Stimulated activated CD8-positive, alpha-beta memory T cell treated with anti-CD3 and anti-CD28 coated beads, Interleukin-15, amount 100 ng/mL, for 4 hours (primary cell): ENCODE data around the gene ACTR6.
"Not testable (repeated sequence)": the region's sequence is repeated elsewhere in the genome, so short reads cannot be mapped to it uniquely, and the experiment has no call there.

Source experiments
- DNase-seq, 2 donors: peaks; one replicate each; pipeline ENCODE4 v3.0.0-alpha.2; 2020; ENCODE audit warnings: low read depth in 2 of 2

The ACTR6 gene

DNA sequence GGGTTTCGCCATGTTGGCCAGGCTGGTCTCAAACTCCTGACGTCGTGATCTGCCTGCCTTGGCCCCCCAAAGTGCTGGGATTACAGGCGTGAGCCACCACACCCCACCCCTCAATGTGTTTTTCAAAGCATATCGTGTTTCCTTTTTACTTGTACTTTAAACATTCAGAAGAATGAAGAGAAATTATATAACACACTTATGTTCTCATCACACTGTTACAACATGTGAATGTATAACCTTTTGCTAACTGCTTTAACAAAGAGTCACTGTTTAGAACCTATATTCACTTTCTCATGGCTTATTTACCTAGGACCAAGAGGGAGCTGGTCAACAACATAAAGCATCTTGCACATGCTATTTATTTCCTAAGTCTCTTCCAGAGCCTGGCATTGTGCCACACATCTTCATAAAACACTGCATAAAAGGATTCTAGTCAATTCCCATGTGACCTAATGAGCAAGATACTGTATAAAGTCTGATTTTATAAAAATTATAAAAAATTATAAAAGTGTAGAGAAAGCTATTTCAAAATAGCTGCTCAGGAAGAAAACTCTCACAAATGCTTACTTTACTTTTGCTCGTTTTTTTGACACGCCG lies 16.0 kb upstream of the ACTR6 start:
- DNase-seq = no peak

- no peak for DNase-seq
Measured at GRCh38 chr12:100185361-100185894, 15.2 kb upstream of the ACTR6 start.

DNA sequence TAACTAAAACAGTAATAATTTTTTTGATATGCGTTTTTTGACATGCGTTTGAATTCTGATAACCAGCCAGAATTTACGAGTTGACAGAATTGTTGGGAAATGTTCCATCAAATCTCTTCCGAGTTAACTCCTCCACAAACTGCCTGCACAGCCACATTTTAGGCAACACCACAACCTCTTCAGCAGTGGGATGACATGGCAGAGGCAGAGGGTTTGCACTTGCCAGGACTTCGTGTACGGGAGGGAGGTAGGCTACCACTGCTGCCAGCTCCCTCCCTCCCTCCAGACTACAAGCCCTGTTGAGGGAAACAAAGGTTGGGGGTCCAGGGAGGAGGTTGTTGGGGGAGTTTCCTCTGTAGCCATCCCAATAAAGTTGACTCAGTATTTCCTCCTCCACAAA lies 14.5 kb upstream of the ACTR6 start:
- no peak for DNase-seq

DNA sequence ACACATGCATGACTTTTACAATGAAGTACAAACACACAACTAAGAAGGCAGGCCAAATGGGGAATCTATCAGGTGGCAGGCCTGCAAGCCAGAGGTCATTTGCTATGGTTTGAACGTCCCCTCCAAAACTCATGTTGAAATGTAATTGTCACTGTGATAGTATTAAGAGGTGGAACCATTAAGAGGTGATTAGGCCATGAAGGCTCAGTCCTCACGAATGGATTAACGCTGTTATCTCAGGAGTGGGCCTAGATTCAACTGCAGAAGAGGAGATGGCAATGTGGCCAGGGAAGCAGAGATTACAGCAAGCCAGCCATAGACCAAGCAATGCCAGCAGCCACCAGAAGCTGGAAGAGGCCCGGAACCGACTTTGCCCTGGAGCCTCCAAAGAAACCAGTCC lies 13.5 kb upstream of the ACTR6 start:
- no peak for DNase-seq

GRCh38 chr12:100187857-100188519 lies 12.6 kb upstream of the ACTR6 start:
- DNase-seq = no peak

DNA sequence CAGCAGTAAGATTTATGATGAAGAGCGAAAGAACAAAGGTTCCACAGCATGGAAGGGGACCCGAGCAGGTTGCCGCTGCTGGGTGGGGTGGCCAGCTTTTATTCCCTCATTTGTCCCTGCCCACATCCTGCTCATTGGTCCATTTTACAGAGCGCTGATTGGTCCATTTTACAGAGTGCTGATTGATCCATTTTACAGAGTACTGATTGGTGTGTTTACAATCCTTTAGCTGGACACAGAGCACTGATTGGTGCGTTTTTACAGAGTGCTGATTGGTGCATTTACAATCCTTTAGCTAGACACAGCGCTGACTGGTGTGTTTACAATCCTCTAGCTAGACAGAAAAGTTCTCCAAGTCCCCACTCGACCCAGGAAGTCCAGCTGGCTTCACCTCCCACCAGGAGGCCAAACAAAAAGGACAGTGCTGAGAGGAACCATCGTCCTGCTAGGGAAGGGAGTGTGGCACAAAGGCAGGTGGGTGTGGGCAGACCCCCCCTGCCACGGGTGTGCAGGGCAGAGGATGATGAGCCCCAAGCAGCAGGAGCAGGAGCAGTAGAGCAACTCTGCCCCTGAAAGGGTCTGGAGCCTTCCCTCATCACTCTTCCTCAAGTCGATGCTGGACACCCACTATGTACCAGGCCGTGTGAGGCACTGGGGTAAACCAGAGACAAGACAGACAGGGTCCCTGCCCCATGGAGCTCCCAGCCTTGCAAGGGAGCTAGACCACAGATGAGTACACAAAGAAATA lies 11.6 kb upstream of the ACTR6 start:
- not testable (repeated sequence) for DNase-seq

GRCh38 chr12:100189636-100190394 lies 10.8 kb upstream of the ACTR6 start:
- DNase-seq = no peak

- DNase-seq = no peak
Measured at GRCh38 chr12:100193085-100193484, 7.5 kb upstream of the ACTR6 start.

GRCh38 chr12:100197486-100197885 lies 3.1 kb upstream of the ACTR6 start:
- no peak for DNase-seq

DNA sequence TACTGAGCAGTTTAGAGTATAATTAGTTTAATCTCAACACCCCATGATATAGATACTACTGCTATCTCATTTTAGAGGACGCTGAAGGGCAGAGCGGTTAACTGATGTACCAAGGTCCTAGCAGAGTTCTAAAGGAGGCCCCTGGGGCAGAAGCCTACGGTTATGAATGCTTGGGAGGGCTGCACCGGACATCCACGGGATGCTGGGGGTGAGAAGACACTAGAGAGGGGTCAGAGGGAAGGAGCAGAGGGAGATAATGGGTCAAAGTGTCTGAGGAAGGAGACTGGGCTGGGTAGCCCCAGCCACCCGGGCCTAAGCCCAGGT lies 1.6 kb upstream of the ACTR6 start:
- DNase-seq = no peak

DNA sequence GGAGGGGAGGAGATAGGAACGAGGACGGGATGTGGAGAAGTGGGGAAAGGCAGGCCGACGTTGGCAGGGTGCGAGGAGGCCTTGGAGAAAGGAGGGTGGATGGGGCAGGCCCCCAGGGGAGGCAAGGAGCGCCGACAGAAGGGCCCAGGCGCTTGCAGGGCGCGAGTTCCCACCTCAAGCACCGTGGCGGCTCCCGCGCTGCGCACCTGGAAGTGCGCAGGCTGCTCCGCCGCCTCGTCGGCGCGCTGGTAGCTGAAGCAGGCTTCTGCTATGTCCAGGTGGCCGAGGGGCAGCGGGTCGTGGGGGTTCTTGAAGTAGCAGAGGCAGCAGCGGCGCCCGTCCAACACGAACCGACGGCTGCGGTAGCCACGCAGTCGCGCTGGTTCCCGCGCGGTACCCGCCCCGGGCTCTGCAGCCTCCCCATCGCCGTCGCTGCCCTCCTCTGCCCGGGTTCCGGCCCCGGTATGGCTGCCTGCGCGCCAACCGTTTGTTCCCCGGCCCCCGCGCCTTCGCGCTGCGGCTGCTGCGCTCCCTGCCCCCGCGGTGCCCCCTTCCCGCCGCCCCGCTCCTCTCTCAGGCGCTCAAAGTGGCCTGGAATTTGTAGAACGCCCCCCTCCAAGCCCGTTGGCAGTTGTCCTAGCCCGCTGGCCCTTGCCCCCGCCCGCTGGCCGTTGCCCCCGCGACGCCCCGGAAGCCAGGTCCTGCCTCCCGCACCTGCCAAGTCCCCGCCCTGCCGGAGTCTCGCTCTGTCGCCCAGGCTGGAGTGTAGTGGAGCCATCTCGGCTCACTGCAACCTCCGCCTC lies 1.1 kb upstream of the ACTR6 start:
- peak; percentile 48 to 51 for DNase-seq

- DNase-seq = no peak
Measured at GRCh38 chr12:100201604-100202423, 1.2 kb downstream of the ACTR6 start.

DNA sequence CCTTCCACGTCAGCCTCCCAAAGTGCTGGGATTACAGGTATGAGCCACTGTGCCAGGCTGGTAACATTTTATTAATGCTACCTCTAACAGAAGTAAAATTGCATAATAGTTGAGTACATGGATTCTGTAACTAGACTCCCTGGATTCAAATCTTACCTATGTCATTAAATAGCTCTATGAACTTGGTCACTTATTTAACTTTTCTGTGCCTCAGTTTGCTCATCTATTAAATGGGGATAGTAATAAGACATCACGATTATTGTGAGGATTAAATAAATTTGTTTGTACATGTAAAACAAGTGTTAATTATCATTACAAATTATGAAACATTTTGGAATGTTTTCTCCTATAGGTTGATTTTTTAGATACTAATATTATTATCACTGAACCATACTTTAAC lies 6.7 kb downstream of the ACTR6 start:
- DNase-seq = no peak

- no peak for DNase-seq
Measured at GRCh38 chr12:100208834-100209233, 8.2 kb downstream of the ACTR6 start.

DNA sequence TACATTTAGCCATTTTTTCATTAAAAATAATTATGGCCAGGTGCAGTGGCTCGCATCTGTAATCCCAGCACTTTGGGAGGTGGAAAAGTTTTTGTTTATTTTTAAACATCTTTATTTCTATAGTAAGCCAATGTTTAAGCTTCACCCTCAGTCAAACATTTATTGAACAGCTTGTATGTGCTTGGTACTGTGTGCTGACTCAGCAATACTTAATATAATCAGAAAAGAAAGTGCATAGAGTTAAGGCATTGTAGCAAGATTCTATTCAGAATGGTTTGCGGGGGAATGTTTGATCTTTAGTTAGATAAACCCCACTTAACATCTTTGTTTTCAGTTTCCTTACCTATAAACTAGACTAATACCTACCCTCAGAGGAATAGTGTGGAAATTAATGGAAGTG lies 11.1 kb downstream of the ACTR6 start:
- no peak for DNase-seq

DNA sequence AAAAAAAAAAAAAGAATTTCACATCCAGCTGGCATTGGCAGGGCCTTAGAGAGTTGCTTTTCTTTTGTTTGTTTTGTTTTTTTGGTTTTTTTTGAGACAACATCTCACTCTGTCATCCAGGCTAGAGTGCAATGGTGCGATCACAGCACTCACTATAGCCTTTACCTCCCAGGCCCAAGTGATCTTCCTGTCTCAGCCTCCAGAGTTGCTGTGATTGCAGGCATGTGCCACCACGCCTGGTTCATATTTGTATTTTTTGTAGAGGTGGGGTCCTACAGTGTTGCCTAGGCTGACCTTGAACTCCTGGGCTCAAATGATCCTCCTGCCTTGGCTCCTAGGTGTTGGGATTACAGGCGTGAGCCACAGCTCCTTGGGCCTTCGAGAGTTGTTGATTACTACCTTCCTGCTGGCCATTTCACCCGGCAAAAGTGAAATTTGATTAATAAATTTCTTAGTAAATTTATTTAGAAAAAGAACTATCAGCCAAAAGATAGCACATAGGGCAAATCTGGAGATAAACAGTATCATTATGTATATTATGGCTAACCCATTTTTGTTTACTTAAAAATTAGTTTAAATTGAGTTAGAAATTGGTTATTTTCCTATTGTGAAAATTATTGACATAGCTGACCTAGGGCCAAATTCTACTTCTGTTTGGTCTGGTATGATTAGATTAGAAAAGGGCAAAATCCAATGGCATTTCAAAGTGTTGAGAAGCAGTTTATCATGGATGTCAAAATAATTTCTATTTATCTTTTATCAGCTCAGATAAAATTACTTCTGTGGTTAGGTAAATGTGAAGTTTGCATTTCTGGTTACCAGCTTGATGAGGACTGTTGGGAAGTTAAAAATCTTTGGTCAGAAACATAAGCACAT lies 12.6 kb downstream of the ACTR6 start:
- no peak for DNase-seq

DNA sequence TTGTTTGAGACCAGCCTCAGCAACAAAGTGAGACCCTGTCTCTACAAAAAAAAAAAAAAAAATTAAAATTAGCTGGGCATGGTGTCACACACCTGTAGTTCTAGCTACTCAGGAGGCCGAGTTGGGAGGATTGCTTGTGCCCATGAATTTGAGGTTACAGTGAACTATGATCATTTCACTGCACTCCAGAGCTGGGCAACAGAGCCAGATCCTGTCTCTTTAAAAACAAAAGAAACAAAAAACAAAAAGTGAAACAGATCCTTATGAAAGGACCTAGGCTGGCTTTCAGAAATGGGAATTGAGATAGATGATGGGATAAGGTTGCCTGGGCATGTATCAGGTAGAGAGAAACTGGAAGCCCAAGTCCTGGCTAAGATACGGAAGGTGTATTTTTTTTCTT lies 13.9 kb downstream of the ACTR6 start:
- DNase-seq = no peak

DNA sequence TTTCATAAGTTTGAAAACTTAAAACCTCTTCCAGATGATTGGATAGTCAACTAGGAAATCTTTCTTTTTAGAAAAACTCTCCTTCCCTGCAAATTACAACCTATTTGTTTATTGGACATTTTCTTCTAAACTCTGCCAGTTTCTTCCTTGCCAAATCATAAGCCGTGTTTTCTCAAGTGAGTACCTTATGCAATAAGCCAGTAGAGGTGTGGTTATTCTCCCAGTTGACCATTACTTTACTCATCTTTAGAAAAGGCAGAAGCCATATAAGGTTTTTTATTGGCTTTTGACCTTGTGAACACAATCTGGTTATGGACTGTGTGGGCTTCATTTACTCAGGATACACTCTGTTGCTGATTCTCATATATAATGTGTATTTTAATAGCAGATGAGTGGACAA lies 14.6 kb downstream of the ACTR6 start:
- no peak for DNase-seq

GRCh38 chr12:100216337-100216736 lies 15.7 kb downstream of the ACTR6 start:
- DNase-seq = no peak
